Measurements from ENCODE around the gene AMZ2. TPM values are rescaled to one million over a fixed set of nuclear protein-coding genes. Genes with fewer than 3 reads are reported as not detected.
A peak's percentile ranks its signal among the peaks of the same experiment; 100 is the strongest.

AMZ2 gene
- total RNA-seq, 1 experiment from 2014 or later, result 54.6 TPM

GRCh38 chr17:68247445-68248198 is at the start of gene AMZ2 (continued):
- TF ChIP-seq MYBL2 (CRISPR knock-in tag; IDR thresholded peaks at IDR 0.05) (no peak; the same call in 1 of the 2 replicates), ESRRA (CRISPR knock-in tag; IDR thresholded peaks at IDR 0.05; ENCODE audit: borderline replicate concordance) (peak; percentile 42; the same call in 1 of the 2 replicates), E2F5 (CRISPR knock-in tag; IDR thresholded peaks at IDR 0.05) (peak; percentile 39; the same call in 1 of the 2 replicates), ZNF121 (CRISPR knock-in tag; IDR thresholded peaks at IDR 0.05) (peak; percentile 1; the same call in 1 of the 2 replicates), HMGA2 (CRISPR knock-in tag; IDR thresholded peaks at IDR 0.05) (no peak), CREM (CRISPR knock-in tag; IDR thresholded peaks at IDR 0.05) (peak; percentile 85), KAT7 (CRISPR knock-in tag; IDR thresholded peaks at IDR 0.05; ENCODE audit: borderline replicate concordance) (peak; percentile 86; the same call in 1 of the 2 replicates), ARID4B (CRISPR knock-in tag; IDR thresholded peaks at IDR 0.05; ENCODE audit: borderline replicate concordance) (peak; percentile 72; the same call in 1 of the 2 replicates), CDX4 (CRISPR knock-in tag; IDR thresholded peaks at IDR 0.05; ENCODE audit: borderline replicate concordance) (no peak), NR3C1 (CRISPR knock-in tag; conservative IDR thresholded peaks at IDR 0.05; ENCODE audit: low read depth) (no peak), IRF1 (CRISPR knock-in tag; IDR thresholded peaks at IDR 0.05) (no peak; the same call in 1 of the 2 replicates), GABPB1 (CRISPR knock-in tag; IDR thresholded peaks at IDR 0.05) (peak; percentile 68), PRRX2 (CRISPR knock-in tag; IDR thresholded peaks at IDR 0.05) (0 out of 2 replicates have a peak, but pooled peaks have one; percentile 33), ZMAT4 (CRISPR knock-in tag; IDR thresholded peaks at IDR 0.05) (no peak), ZNF138 (CRISPR knock-in tag; conservative IDR thresholded peaks at IDR 0.05) (0 out of 2 replicates have a peak, but pooled peaks have one; percentile 5), FOXP1 (CRISPR knock-in tag; IDR thresholded peaks at IDR 0.05; ENCODE audit: borderline replicate concordance) (peak; percentile 46), MLX (CRISPR knock-in tag; IDR thresholded peaks at IDR 0.05) (no peak), ZBTB21 (CRISPR knock-in tag; IDR thresholded peaks at IDR 0.05; ENCODE audit: borderline replicate concordance) (0 out of 2 replicates have a peak, but pooled peaks have one; percentile 16)

Measured in WTC11 (cell line).